Endometrium (tissue), 2 donors: ENCODE results near the gene FAM186B.
"Not testable (repeated sequence)": the region's sequence is repeated elsewhere in the genome, so short reads cannot be mapped to it uniquely, and the experiment has no call there.

Experiments used
- FAIRE-seq: peaks from 2 replicates; lab custom pipeline; 2012; peaks lifted over from hg19 to GRCh38; lab: Jason Lieb, UNC
- donor health status: control.
- donor health status: control.

Gene FAM186B

GRCh38 chr12:49605539-49605938 lies at the start of gene FAM186B:
Gene FAM186B, minus strand, starts transcription at chr12:49605639. Its CDS starts 162 bp downstream, at chr12:49605477.
- FAIRE-seq, result not testable (repeated sequence)

DNA sequence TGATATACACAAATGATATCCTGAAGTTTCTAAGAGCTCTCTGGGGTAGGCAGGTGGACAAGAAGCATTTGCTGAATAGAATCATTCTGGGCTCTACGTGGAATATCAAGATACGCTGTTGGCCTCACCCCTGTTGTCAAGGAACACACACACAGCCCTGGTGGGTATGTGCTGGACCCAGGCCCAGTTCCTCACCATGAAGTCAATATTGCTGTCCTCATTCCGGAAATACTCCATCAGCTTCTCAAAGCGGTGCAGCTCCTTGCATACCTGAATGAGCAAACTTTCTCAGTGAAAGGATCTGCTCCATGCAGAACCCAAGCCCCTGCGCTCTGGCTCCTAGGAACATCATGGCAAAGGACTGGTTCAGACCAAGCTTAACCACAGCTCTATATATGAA lies 49.3 kb upstream of the FAM186B start:
- FAIRE-seq, result no peak

DNA sequence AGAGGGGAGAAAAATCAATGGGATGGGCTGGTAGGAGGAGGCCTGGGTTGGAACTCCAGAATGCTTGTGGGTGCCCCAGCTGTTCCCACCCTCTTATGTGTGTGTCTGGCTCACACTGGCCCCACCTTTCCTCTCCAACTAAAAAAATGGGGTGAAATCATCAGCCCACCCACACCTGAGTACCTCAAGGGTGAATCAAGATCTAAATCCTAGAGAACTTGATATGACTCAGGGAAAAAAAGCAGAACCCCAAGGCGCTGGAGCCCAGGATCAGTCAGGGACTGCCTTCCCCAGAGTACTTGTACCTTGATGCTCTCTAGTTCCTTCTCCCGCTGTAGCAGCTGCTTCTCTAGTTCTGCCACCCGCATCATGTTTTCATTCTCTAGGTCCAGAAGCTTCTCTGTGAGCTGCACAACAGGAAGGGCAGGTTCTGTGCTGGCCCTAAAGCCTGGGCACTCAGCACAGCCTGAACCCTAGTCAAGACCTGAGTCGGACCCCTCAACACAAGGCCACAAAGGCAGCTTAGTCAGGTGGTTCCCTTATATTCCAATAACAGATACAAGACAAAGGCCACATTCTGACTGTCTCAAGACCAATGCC lies 47.6 kb upstream of the FAM186B start:
- FAIRE-seq, result no peak

DNA sequence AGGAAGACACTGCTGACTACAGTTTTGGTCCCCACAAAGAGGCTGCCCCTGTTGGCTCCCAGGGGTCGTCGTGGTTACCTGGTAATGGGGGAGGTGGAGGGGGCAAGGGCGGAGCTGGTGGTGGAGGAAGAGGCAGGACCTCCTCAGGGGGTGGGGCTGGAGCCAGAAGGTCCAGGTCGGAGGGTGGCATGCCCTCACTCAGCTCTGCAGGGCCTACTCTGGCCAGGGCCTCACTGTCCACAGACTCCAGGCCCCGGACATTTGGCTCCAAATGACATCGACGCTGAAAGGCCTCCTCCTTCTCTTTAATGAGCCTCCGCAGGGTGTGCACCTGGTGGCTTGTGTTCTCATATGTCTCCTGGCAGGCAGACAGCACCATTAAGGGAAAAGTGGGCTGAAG lies 46.4 kb upstream of the FAM186B start:
- no peak for FAIRE-seq

DNA sequence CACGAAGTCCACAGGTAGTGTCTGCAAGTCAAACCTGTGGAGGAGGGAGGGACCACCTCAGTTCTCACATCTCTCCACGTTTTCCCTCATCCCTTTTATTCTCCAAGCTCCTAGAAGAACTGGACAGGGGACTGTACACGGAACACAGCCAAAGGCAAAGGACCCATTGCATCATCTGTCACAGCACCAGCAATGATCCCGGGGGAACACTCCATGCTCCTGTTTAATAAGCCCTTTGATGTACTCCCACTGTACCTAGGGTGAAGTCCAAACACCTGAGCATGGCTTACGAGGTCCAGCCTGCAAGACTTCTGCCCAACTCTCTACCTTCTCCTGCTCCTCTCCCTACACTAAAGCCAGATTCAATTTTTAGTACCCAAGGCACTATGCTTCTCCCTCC lies 44.5 kb upstream of the FAM186B start:
- no peak for FAIRE-seq

- FAIRE-seq, result no peak
These were observed 44.0 kb upstream of the FAM186B start for GRCh38 chr12:49649445-49649844.

DNA sequence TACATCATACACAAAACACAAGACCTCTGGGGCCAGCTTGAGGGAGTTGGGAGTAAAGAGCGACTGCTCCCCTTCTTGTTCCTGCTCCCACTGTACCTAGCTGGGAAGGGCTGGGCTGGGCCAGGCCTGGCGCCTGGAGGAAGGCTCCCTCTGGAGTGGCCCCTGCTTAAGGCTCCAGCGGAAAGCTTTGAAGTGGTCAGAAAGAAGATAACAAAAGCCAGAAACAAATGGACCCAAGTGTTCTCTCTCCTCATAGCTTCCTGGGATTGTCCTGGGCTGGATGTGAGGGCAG lies 43.2 kb upstream of the FAM186B start:
- FAIRE-seq, result no peak

GRCh38 chr12:49647827-49648711 lies 42.6 kb upstream of the FAM186B start:
- no peak for FAIRE-seq

DNA sequence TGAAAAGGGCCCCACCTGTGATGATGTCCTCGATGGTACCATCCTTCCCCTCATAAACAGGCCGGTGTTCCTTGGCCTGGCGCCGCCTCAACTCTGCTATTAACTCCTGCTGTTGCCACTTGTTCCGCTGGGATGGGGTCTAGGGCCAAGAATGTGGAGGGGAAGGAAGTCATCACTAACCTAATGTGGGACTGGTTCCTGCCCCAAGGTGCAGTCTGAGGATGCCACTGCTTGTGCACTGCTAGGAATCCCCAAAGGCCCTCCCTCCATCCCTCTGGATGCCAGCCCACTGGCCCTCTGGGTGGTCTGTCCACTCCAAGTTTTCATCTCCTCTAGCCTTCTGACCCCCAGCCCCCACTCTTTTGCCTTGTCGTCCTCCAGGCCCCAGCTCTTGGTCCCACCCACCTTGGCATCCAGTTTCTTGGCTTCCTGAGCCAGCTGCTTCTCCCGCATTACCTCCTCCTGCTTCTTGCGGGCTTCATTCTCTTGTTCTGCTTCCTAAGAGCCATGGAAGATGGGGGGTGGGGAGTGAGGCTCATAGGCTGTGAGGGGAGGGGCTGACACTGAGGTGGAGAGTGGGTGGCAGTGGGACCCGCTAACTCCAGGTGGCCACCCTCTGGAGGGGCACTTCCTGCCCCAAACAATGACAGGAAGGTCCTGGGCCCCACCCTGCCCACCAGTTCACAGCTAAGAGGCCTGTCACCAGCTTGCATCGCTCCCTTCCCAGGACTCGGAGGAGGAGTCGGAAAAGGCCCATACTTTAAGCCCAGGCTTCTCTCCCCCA lies 41.6 kb upstream of the FAM186B start:
- no peak for FAIRE-seq

DNA sequence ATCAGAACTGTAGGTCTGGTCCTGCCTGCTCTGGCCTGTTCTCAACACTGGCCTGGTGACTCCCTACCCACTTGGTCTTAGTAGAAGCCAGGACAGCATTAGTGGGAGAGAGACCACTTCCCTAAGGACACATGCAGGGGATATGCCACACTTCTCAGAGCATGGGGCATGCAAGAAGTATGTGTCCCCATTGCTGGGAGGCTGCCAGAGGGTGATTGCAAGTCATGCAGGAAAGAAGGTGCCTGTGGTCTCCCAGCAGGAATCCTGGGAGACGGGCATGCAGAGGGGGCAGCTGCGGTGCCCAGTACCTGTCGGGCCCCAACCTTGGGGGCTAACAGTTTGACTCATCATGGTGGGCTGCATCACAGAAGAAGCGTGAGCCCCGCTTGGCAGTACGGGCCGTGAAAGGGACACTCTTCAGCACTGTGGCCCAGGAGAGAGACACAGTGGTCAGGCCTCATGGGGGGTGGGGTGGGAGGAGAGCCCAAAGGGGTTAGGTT lies 40.9 kb upstream of the FAM186B start:
- no peak for FAIRE-seq

GRCh38 chr12:49645146-49646039 lies 40.0 kb upstream of the FAM186B start:
- FAIRE-seq, result no peak

DNA sequence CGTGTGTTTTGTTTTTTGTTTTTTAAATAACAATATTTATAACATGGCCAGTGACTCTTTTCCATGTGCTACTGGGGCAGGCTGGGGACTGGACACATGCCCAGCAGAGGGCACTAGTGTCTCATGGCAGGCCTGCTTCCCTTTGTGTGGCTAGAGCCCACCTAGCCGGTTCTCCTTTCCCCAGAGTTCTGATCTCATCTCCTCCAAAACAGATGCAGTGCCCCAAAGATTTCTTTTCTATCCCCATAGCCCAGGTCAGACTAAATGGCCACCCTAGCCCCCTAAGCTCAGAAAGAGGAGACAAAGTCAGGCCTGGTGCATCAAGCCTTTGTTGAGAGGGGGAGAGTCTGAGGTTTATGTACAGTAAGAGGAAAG lies 39.2 kb upstream of the FAM186B start:
- no peak for FAIRE-seq

GRCh38 chr12:49643961-49644619 lies 38.7 kb upstream of the FAM186B start:
- FAIRE-seq, result no peak

- no peak for FAIRE-seq
These were observed 37.7 kb upstream of the FAM186B start for GRCh38 chr12:49643135-49643534.

DNA sequence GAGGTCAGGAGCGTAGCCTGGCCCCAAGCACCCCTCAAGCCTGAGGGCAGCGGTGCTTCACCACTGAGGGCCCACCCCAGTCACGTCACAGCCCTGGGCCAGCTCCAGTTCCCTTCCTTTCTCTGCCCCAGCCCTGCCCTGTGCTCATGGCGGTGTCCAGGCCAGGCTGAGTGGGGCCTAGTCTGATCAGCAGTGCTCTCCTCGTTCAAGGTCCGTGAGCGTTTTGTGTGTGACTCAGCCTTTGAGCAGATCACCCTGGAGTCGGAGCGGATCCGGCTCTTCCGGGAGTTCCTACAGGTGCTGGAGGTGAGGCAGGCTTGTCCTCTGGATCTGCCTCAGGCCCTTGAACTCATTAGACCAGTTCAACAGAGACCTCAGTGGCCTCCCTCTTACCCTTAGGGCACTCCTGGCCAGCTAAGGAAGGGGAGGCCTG lies 36.9 kb upstream of the FAM186B start:
- no peak for FAIRE-seq

- no peak for FAIRE-seq
These were observed 36.4 kb upstream of the FAM186B start for GRCh38 chr12:49641748-49642369.

- no peak for FAIRE-seq
These were observed 31.7 kb upstream of the FAM186B start for GRCh38 chr12:49636979-49637755.

DNA sequence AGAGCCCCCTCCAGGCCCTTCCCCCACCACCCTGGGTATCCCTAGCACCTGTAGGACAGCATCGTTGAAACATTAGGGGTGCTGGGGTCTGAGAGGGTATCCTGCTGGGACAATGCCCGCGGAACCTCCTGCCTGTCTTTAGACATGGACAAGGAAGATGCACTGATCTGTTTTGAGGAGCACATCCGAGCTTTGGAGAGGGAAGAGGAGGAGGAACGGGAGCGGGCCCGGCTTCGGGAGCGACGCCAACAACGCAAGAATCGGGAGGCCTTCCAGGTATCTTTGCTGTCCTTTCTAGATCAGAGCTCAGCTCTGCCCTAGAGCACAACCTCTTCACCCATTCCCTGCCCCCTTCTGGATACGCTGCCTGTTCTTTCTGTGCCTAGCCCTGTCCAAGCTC lies 31.1 kb upstream of the FAM186B start:
- no peak for FAIRE-seq

DNA sequence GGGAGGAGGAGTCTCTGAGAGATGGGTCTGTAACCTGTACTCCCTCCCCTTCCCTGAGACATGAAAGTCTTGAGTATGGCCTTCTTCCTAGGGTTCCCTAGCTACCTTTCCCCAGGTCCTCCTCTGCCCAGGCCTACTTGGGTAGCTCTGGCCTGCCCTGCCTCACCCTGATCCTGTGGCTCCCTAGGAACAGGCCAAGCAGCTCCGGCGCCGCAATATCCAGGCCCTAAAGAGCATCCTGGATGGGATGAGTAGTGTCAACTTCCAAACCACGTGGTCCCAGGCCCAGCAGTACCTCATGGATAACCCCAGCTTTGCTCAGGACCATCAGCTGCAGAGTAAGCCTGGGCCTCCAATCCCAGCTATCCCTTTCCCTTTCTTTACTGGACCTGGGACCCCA lies 30.2 kb upstream of the FAM186B start:
- no peak for FAIRE-seq

DNA sequence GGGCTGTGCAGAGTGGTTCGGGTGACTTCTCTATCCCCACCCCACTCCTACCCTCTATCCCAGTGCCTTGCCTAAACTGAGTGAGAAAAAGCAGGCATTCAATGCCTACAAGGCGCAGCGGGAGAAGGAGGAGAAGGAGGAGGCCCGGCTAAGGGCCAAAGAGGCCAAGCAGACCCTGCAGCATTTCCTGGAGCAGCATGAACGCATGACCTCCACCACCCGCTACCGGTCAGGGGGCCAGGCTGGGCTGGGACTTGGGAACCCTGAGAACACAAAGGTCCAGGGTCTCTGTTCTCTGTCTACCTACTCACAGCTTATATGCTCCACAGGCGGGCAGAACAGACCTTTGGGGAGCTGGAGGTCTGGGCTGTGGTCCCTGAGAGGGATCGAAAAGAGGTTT lies 29.6 kb upstream of the FAM186B start:
- no peak for FAIRE-seq
